Inferior parietal cortex (tissue), 1 donor: ENCODE data around the gene AMBRA1.

Experiments
- DNase-seq: peaks from one replicate; pipeline ENCODE4 v3.0.0-alpha.2; 2016; ENCODE audit errors: extremely low spot score

AMBRA1 gene

GRCh38 chr11:46438211-46438610, 155.6 kb downstream of the AMBRA1 start:
- no peak for DNase-seq

- DNase-seq = no peak
These were observed 156.6 kb downstream of the AMBRA1 start for GRCh38 chr11:46437122-46437689.

- no peak for DNase-seq
These were observed 157.7 kb downstream of the AMBRA1 start for GRCh38 chr11:46436113-46436512.

DNA sequence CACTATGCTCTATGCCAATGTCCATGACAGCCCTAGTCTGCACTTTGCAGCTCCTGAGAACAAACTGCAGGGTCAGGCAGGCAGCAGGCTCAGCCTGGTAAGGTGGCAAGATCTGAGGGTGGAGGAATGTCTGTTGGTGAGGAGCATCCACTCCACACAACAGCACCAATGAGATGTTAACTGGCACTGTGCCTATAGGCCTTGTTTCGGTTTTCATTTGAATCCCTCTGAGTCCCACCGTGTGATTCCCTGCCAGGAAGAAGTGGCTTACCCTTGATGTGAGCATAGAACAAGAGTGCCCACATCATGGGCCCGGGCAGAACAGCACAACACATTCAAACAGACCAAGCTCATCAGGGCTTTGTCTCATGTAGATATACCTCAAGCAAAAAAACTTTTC, 158.1 kb downstream of the AMBRA1 start:
- DNase-seq = no peak

DNA sequence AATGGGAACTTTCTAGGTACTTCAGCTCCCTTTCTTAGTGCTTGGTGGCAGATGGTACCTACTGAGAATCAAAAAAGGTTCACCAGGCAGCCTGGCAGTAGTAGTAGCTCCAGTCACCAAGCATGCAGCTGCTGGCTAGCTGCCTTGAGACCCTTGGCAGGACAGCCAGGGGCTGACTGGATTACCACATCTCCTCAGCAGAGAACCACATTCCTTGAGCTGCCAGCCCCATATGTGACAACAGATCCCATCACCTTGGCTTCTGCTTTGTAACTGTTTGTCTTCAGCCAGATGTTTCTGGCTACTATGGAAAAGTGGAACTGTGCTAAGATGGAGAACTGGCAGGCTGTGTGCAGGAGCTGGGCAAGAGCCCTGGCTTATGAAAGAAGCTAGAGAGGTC, 162.6 kb downstream of the AMBRA1 start:
- no peak for DNase-seq

DNA sequence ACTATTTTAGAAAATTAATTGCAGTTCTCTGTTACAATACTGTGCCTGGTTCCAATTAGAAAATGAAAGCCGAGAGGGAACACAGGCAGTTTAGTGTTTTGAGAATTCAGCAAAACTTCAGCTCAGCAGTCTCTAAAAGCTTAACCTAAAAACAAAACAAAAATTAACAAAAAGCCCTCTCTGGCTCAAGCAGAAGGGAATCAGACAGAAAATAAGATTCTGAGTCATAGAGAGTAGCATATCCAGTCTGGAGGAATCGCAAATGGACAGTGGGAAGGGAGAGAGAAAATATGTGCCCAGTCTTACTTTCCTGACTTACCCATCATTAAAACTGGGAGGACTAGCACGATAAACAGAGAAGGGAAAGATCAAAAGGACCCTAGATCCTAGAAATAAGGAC, 164.1 kb downstream of the AMBRA1 start:
- DNase-seq = no peak

- DNase-seq = no peak
These were observed 166.5 kb downstream of the AMBRA1 start for GRCh38 chr11:46427364-46427763.

- no peak for DNase-seq
These were observed 167.4 kb downstream of the AMBRA1 start for GRCh38 chr11:46426233-46426991.

GRCh38 chr11:46422588-46422987, 171.2 kb downstream of the AMBRA1 start:
- DNase-seq = no peak

DNA sequence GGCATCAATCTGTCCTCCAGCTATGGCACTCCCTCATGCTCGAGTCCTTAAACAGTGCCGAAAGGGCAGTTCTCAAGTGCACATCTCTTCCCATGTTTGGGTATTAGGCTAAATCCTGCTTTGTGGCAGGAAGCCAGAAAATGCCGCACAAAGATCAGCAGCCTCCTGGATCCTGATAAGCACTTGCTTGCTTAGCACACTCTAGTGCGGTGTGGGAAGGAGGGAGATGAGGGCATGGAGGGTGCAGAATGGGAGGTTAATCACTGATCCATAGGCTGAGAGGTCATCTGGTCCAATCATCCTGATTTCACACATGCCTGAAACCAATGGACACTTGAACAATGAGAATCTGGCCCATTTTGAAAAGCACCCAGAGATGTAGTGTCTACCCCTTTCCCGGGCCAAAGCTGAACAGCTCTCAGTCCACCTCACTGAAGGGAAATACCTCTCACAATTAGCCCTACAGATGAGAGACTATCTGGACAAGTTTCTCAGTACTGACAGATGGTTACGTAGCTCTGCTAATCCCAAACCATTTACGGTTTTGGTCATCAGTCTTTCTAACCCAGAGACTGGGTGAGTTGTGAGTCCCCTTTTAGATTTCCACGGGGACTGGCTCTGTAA, 172.5 kb downstream of the AMBRA1 start:
- DNase-seq = no peak

DNA sequence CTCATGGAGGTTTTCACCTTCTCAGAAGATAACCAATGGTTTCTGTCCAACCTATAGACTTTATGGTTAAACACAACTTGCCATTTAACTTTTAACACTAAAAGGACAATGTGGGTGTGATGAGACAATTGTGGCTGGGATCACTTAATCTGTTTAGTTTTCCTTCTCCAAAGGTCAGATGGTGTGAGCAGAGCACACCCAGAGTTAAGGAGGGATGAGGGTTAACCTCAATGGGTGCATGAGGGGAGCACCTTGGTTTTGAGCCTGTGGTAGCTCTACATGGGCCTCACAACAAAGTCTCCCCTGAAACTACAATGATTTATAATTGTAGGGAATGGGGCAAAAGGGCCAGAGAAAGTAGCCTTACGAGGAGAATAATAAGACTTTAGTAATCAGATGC, 173.3 kb downstream of the AMBRA1 start:
- DNase-seq = no peak

DNA sequence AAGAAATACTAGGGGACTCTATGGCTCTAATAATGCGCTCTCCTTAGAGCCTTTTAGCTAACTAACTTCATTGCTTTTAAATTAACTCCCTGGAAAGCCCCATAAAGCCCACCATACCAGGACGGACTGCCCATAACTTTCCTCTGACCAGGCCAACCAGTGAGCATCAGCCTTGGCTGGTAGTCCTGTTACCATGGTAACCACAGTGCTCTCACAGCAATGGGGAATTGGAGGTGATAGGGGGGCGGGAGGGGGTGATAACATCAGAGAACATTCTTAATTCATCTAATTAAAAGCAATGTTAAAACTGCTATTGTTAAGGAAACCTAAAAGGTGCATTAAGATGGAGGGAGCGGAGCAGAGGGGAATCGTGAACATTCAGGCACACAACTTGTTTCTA, 175.1 kb downstream of the AMBRA1 start:
- no peak for DNase-seq

DNA sequence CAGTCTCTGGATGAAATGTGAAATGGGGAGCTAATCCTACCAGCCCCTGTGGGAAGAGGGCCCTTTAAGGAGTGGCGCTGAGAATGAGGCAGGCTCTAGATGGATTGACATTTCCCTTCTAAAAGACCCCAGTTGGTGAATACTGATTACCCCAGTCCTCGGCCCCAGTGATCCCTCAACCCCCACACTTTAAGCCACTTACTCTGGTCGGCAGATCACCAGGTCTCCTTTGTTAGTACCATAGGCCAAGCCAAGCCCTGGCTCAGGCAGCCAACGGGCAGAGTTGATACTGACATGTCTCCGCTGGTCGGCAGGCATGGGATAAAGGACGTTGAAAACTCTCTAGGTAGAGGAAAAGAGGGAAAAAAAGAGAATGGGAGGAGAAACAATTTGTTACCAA, 176.1 kb downstream of the AMBRA1 start:
- DNase-seq = no peak

GRCh38 chr11:46414879-46415278, 178.9 kb downstream of the AMBRA1 start:
- DNase-seq = no peak

- DNase-seq = no peak
These were observed 179.4 kb downstream of the AMBRA1 start for GRCh38 chr11:46414466-46414796.

DNA sequence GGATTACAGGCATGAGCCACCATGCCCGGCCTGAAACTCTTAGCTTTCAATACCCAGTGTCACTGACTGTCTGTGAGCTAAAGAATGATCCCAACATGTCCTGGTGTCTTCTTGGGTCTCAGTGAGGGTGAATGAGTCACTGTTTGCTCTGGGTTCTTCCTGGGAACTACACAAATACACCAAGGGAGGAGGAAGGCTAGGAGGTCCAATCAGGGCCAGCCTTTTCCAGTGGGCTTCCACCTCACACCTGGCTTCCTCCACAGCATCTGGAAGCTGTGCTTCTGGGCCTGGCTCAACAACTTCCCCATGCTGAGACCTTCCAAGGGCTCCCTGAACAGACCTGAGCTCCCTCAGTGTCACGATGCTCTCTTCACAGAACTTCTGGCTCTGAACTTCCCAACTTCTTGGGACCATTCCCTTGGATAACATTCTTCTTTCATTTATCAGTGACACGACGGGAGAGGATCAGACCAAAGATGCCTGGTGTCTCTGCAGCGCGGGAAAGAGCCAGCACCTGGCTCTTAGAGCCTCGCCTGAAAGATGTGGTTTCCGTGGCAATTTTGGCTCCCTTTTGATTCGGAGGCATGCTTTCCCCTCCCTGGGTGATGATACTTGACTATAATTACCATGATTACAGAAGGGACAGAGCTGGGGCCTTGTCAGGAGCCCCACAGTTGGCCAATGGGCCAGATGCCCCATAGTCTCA, 179.9 kb downstream of the AMBRA1 start:
- DNase-seq = no peak

- no peak for DNase-seq
These were observed 183.8 kb downstream of the AMBRA1 start for GRCh38 chr11:46410021-46410420.

DNA sequence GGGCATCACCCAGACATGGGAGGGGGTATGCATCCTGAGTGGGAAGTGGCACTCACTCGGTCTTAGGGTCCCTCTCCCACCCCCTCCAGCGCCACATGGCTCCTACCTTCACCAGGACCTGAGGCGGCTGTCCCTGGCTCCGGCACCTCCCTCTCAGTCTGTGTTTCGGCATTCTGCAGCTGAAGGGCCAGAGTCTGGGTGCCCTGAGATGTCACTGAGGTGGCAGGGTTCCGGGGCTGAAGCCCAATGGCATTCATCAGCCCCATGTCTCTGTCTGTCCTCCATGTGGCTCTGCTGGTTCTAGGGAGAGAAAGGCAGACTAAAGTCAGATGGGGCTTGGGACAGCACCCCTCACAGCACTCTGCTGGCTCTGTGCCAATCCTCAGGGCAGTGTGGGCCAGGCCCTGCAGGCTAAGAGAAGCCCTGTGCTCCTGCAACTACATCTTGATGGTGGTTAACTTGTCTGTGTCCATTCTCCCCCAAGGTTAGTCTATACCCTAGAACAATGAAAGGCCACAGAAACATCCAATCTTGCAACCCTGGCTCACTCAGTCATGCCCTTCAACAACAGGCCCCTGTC, 185.3 kb downstream of the AMBRA1 start:
- DNase-seq = no peak

GRCh38 chr11:46407635-46408034, 186.2 kb downstream of the AMBRA1 start:
- DNase-seq = no peak

DNA sequence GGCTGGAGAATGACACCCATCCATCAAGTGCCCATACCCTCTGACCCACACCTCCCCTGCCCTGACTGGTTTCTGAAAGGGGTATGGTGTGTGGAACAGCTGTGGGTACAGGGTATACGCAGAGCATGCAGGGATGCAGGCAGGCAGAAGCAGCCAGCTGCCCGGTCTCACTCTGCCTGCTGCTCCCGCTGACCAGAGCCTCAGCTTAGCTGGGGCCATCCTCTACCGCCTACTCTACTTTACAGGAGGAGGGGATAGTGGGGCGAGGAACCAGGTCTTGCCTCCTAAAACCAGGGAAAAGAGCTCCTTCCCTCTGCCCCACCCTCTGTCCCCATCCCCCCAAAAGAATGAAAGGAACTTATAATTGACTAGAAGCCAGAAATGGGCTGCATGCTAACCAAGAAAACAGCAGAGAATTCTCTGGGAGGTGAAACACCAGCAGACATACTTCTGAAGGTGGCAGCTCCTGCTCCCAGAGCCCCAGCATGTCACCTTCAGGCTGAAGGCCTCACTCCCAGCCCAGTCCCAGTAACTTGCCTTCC, 189.3 kb downstream of the AMBRA1 start:
- no peak for DNase-seq

- DNase-seq = no peak
These were observed 190.6 kb downstream of the AMBRA1 start for GRCh38 chr11:46402957-46403902.
